Measurements from ENCODE around the gene PWP1.

- TF ChIP-seq POLR2A (IDR thresholded peaks at IDR 0.05; ENCODE audit: low read depth, low read length) (no peak), POLR2AphosphoS5 (IDR thresholded peaks at IDR 0.05; ENCODE audit: low read depth, low read length) (no peak)
Observed at GRCh38 chr12:107655281-107656065, 30.1 kb upstream of the PWP1 start.

Data from GM12892 (cell line).